HepG2 (cell line): Measurements from ENCODE around the gene UBE3B. TPM values are rescaled to one million over a fixed set of nuclear protein-coding genes. Genes with fewer than 3 reads are reported as not detected.

ENCODE experiments used
- ATAC-seq: fragments of 200-7000 bp; cut with Tn5 transposase; 3 replicates; pipeline ENCODE4 v1.9.1; 2020; ENCODE audit warnings: mild to moderate bottlenecking, moderate library complexity
- BruUV-seq: library from RNA; stranded (reverse); fragments of 400-500 nt; replicated peaks from 2 replicates; lab custom pipeline; 2021; lab: Mats Ljungman, UMichigan
- CTCF ChIA-PET: fragments of 300-600 bp; formaldehyde crosslinking; extraction: SDS; loops from one replicate; lab custom pipeline; 2021; ENCODE audit warnings: low total read pairs, inconsistent platforms, low intra/inter-chr PET ratio; lab: Yijun Ruan, JAX
- POLR2A ChIA-PET: fragments of 350-600 bp; sonication (Branson Sonifier 250); formaldehyde crosslinking; loops from one replicate; lab custom pipeline; 2020; ENCODE audit warnings: antibody characterized with exemption, inconsistent platforms; lab: Yijun Ruan, JAX
- DNase-seq: peaks from one replicate; pipeline ENCODE4 v3.0.0-alpha.2; 2015; ENCODE audit warnings: low spot score
- FAIRE-seq: peaks from 3 replicates; lab custom pipeline; 2011; peaks lifted over from hg19 to GRCh38; lab: Jason Lieb, UNC
- H2AFZ ChIP-seq: one replicate; pipeline ENCODE4 v1.6.1; 2011; ENCODE audit warnings: low read length, inconsistent platforms
- H3K27ac ChIP-seq: fragments of 300-600 bp; 3 replicates; pipeline ENCODE4 v1.8.0; 2011; ENCODE audit warnings: mixed run types, mild to moderate bottlenecking, mixed read lengths, low read length, inconsistent platforms; ENCODE audit not compliant: insufficient read depth; ENCODE audit errors: extremely low read length
- H3K27me3 ChIP-seq, 2 experiments: fragments of 200-600 bp in 1 of 2; 2 replicates in 1 of 2; 3 replicates in 1 of 2; pipeline versions ENCODE4 v1.6.0 to v1.8.0; 2011; ENCODE audit warnings: low read length in 2 of 2, mild to moderate bottlenecking in 2 of 2, moderate library complexity in 2 of 2, inconsistent platforms in 1 of 2; ENCODE audit not compliant: insufficient read depth in 2 of 2, control insufficient read depth in 1 of 2
- H3K36me3 ChIP-seq, 2 experiments: fragments of 200-600 bp in 1 of 2; replicated peaks in 1 of 2; 2 replicates in 1 of 2; 3 replicates in 1 of 2; pipeline versions ENCODE4 v1.5.1 to v1.8.0; 2011; ENCODE audit warnings: low read length in 2 of 2, inconsistent platforms in 1 of 2; ENCODE audit not compliant: insufficient read depth in 2 of 2, control insufficient read depth in 1 of 2
- H3K4me1 ChIP-seq: 2 replicates; pipeline ENCODE4 v1.5.1; 2012; ENCODE audit warnings: low read length, inconsistent platforms; ENCODE audit not compliant: insufficient read depth
- H3K4me2 ChIP-seq: 2 replicates; pipeline ENCODE4 v1.6.0; 2011; ENCODE audit warnings: low read depth, low read length, inconsistent platforms
- H3K4me3 ChIP-seq, 3 experiments: fragments of 200-600 bp in 1 of 3; sonication (generic), shearing (Covaris generic) in 1 of 3; replicated peaks in 1 of 3; 2 replicates each; pipeline ENCODE4 v1.5.1; 2011 to 2016; ENCODE audit warnings: low read length in 3 of 3, inconsistent platforms in 2 of 3, low read depth in 2 of 3, mild to moderate bottlenecking in 2 of 3, control low read depth in 1 of 3, mixed read lengths in 1 of 3; ENCODE audit not compliant: insufficient read depth in 1 of 3
- H3K79me2 ChIP-seq: one replicate; pipeline ENCODE4 v1.6.1; 2011; ENCODE audit warnings: low read length, inconsistent platforms; ENCODE audit not compliant: insufficient read depth
- H3K9ac ChIP-seq: 2 replicates; pipeline ENCODE4 v1.6.0; 2011; ENCODE audit warnings: mild to moderate bottlenecking, low read depth, low read length, inconsistent platforms; ENCODE audit not compliant: insufficient read depth
- H3K9me3 ChIP-seq: 2 replicates; pipeline ENCODE4 v1.5.1; 2012; ENCODE audit warnings: mild to moderate bottlenecking, low read length
- H4K20me1 ChIP-seq: 2 replicates; pipeline ENCODE4 v1.6.0; 2011; ENCODE audit warnings: inconsistent platforms, mild to moderate bottlenecking, low read length, moderate library complexity; ENCODE audit not compliant: insufficient read depth
- ARNTL ChIP-seq: sonication (generic); formaldehyde crosslinking; IDR thresholded peaks from 2 replicates; pipeline ENCODE4 v1.4.0; 2020; ENCODE audit warnings: mild to moderate bottlenecking, missing genetic modification reagents
- CBFB ChIP-seq: sonication (generic); formaldehyde crosslinking; IDR thresholded peaks from 2 replicates; pipeline ENCODE4 v1.4.0; 2020; ENCODE audit warnings: missing genetic modification reagents
- FOSL1 ChIP-seq: sonication (generic); formaldehyde crosslinking; IDR thresholded peaks from 2 replicates; pipeline ENCODE4 v1.9.0; 2021; ENCODE audit warnings: missing genetic modification reagents, borderline replicate concordance
- MYNN ChIP-seq: sonication (generic); formaldehyde crosslinking; IDR thresholded peaks from 2 replicates; pipeline ENCODE4 v1.4.0; 2020; ENCODE audit warnings: mild to moderate bottlenecking, low read depth, missing genetic modification reagents
- NFE2 ChIP-seq: sonication (generic); formaldehyde crosslinking; IDR thresholded peaks from 2 replicates; pipeline ENCODE4 v1.4.0; 2020; ENCODE audit warnings: missing genetic modification reagents
- RFXAP ChIP-seq: sonication (generic); formaldehyde crosslinking; IDR thresholded peaks from 2 replicates; pipeline ENCODE4 v1.4.0; 2020; ENCODE audit warnings: missing genetic modification reagents, borderline replicate concordance
- SIN3B ChIP-seq: fragments of 150-350 bp; IDR thresholded peaks from 2 replicates; pipeline ENCODE4 v1.6.1; 2014; ENCODE audit warnings: low read length
- SKI ChIP-seq: fragments of 450-650 bp; IDR thresholded peaks from one replicate; pipeline ENCODE4 v1.6.1; 2018; ENCODE audit warnings: mild to moderate bottlenecking; ENCODE audit not compliant: partially characterized antibody
- SOX6 ChIP-seq, 2 experiments: fragments of 450-650 bp in 1 of 2; sonication (generic) in 1 of 2; formaldehyde crosslinking in 1 of 2; IDR thresholded peaks; 2 replicates each; pipeline versions ENCODE4 v1.4.0 to v1.6.1; 2017 to 2020; ENCODE audit warnings: antibody characterized with exemption in 1 of 2, mild to moderate bottlenecking in 1 of 2, missing genetic modification reagents in 1 of 2
- SPEN ChIP-seq: sonication (generic); formaldehyde crosslinking; IDR thresholded peaks from 2 replicates; pipeline ENCODE4 v1.5.1; 2020; ENCODE audit warnings: low read depth, mild to moderate bottlenecking, missing genetic modification reagents
- ZC3H4 ChIP-seq: sonication (generic); formaldehyde crosslinking; IDR thresholded peaks from 2 replicates; pipeline ENCODE4 v1.4.0; 2020; ENCODE audit warnings: missing genetic modification reagents, borderline replicate concordance
- ZNF460 ChIP-seq: sonication (generic); formaldehyde crosslinking; IDR thresholded peaks from 2 replicates; pipeline ENCODE4 v1.5.1; 2020; ENCODE audit warnings: missing genetic modification reagents, mild to moderate bottlenecking, borderline replicate concordance
- ZNF781 ChIP-seq: sonication (generic); formaldehyde crosslinking; IDR thresholded peaks from 2 replicates; pipeline ENCODE4 v1.5.1; 2020; ENCODE audit warnings: borderline replicate concordance, mild to moderate bottlenecking, missing genetic modification reagents; ENCODE audit errors: not compliant biosample characterization
- ZSCAN21 ChIP-seq: sonication (generic); formaldehyde crosslinking; IDR thresholded peaks from 2 replicates; pipeline ENCODE4 v1.8.0; 2022; ENCODE audit warnings: mild to moderate bottlenecking, missing genetic modification reagents, moderate library complexity, borderline replicate concordance
- WGBS: methylation state at CpG from one replicate; pipeline ENCODE4 v1.1.6; 2017; ENCODE audit warnings: low lambda C conversion rate; 5-methylcytosine and 5-hydroxymethylcytosine counted together
- in situ Hi-C: cut with HindIII; loops from 2 replicates; pipeline ENCODE4 v1.10.0; 2017; ENCODE audit warnings: low pct_unique_long_range_greater_than_20kb; ENCODE audit not compliant: extremely low pct_ligation_motif_present
- intact Hi-C: fragments of 100-400 bp; cut with micrococcal nuclease; formaldehyde crosslinking; loops from one replicate; pipeline ENCODE4 v1.10.0; 2022; ENCODE audit not compliant: unreplicated experiment
- polyA plus RNA-seq, 8 experiments: library from polyadenylated mRNA; depleted of rRNA in 3 of 8; stranded (reverse) in 7 of 8; unstranded in 1 of 8; fragments of >200 nt; fragmentation: Illumina TruSeq in 4 of 8; extraction: Trizol in 4 of 8; gene quantifications; 2 replicates each; pipeline versions ENCODE4 v1.2.1 to v1.2.3, GENCODE V29; 2011 to 2016; ENCODE audit warnings: low read depth in 4 of 8, missing spikeins in 1 of 8, mixed read lengths in 1 of 8; ENCODE audit not compliant: insufficient read depth in 1 of 8
- total RNA-seq, 5 experiments: library from RNA; depleted of rRNA; stranded (reverse); fragments of >200 nt; fragmentation: Illumina TruSeq; extraction: Trizol; gene quantifications; 2 replicates each; pipeline ENCODE4 v1.2.3, GENCODE V29; 2016; ENCODE audit warnings: low read depth in 1 of 5
- TF ChIP-seq, protein P1 (sequence below): sonication (generic); formaldehyde crosslinking; IDR thresholded peaks from 2 replicates; pipeline ENCODE4 v1.8.0; 2022; ENCODE audit warnings: mild to moderate bottlenecking, missing genetic modification reagents, moderate library complexity
- TF ChIP-seq, protein P2 (sequence below): sonication (generic); formaldehyde crosslinking; conservative IDR thresholded peaks from 2 replicates; pipeline ENCODE4 v1.4.0; 2020; ENCODE audit warnings: missing genetic modification reagents
- TF ChIP-seq, protein P3 (sequence below): sonication (generic); formaldehyde crosslinking; IDR thresholded peaks from 2 replicates; pipeline ENCODE4 v1.5.1; 2020; ENCODE audit warnings: missing genetic modification reagents, mild to moderate bottlenecking, borderline replicate concordance

The UBE3B gene
- total and polyA plus RNA-seq, 2 of the 13 experiments (the other 11 are each of a cell fraction or from before 2014, with no cell fraction given), result 22.7 to 25.3 TPM

DNA sequence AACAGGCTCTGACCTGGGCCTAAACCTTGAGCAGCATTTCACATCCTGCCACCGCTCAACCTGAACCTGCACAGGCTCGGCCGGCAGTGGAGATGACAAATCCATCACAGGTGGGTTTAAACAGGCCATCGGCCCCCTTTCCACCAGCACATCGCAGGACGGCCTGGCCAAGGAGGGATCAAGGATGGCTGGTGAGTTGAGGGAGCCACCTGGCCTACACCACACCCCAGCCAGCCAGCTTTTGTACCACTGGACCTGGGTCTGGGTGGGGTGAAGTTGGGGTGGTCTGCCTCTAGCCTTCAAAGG, 81.7 kb downstream of the UBE3B start:
- CTCF ChIA-PET, result no interaction called here
- intact Hi-C loops, result no loop called here
- BruUV-seq, result no TSS peak

DNA sequence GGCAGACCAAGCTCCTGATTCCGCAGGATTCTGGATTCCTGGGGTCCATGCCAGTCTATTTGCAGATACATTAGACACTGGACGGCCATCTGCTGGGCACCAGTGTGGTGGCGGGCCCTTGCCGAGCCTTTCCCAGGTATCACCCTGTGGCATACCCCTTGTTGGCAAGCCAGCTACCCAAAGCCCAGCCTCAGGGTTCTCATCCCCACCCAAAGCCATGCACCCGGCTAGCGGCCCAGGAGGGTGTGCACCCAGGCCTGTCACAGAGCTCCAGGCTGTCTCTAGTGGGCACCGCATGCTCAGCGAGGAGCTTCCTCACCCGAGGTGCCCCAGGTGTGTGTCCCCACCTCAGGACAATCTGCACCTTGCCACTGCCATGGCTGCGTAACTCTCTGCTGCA, 82.2 kb downstream of the UBE3B start:
- Histone ChIP-seq H3K4me3 (no peak overlapping the region), H3K27ac (no peak overlapping the region), H3K4me2 (no peak overlapping the region), H3K27me3 (no peaks in the 10 kb centered on the region), H3K9ac (no peak overlapping the region), H2AFZ (no peak overlapping the region), H3K4me1 (peaks cover 39% of the 10 kb centered on the region), H4K20me1 (no peaks in the 10 kb centered on the region), H3K36me3 (peaks cover 2 to 29% of the 10 kb centered on the region in 2 experiments; a peak in 3 of 5 replicates), H3K9me3 (no peaks in the 10 kb centered on the region), H3K79me2 (no peaks in the 10 kb centered on the region)
- FAIRE-seq (no peak), DNase-seq (no peak), ATAC-seq (no peak)
- in situ Hi-C loops (no loop called here), intact Hi-C loops (no loop called here)
- 96% methylated on average over 4 of the region's 10 CpGs for WGBS
- no TSS peak for BruUV-seq
- ChIA-PET CTCF (no interaction called here), POLR2A (interaction anchor here (1.3 kb wide), 1 partner anchor 19 kb away, joined by 4 read pairs; no protein-coding TSS in a partner anchor)
- TF ChIP-seq ZC3H4 (no peak), ARNTL (no peak), MYNN (no peak), RFXAP (no peak), SOX6 (IDR thresholded peaks at IDR 0.05) (no peak), SOX6 (CRISPR knock-in tag; IDR thresholded peaks at IDR 0.05) (no peak), CBFB (CRISPR knock-in tag) (no peak), SPEN (CRISPR knock-in tag) (no peak), SKI (no peak), ZNF460 (CRISPR knock-in tag) (no peak)
- TF ChIP-seq, protein P1, sequence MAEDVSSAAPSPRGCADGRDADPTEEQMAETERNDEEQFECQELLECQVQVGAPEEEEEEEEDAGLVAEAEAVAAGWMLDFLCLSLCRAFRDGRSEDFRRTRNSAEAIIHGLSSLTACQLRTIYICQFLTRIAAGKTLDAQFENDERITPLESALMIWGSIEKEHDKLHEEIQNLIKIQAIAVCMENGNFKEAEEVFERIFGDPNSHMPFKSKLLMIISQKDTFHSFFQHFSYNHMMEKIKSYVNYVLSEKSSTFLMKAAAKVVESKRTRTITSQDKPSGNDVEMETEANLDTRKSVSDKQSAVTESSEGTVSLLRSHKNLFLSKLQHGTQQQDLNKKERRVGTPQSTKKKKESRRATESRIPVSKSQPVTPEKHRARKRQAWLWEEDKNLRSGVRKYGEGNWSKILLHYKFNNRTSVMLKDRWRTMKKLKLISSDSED, result no peak
- TF ChIP-seq, protein P2, sequence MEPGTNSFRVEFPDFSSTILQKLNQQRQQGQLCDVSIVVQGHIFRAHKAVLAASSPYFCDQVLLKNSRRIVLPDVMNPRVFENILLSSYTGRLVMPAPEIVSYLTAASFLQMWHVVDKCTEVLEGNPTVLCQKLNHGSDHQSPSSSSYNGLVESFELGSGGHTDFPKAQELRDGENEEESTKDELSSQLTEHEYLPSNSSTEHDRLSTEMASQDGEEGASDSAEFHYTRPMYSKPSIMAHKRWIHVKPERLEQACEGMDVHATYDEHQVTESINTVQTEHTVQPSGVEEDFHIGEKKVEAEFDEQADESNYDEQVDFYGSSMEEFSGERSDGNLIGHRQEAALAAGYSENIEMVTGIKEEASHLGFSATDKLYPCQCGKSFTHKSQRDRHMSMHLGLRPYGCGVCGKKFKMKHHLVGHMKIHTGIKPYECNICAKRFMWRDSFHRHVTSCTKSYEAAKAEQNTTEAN (CRISPR knock-in tag), result no peak
- TF ChIP-seq, protein P3, sequence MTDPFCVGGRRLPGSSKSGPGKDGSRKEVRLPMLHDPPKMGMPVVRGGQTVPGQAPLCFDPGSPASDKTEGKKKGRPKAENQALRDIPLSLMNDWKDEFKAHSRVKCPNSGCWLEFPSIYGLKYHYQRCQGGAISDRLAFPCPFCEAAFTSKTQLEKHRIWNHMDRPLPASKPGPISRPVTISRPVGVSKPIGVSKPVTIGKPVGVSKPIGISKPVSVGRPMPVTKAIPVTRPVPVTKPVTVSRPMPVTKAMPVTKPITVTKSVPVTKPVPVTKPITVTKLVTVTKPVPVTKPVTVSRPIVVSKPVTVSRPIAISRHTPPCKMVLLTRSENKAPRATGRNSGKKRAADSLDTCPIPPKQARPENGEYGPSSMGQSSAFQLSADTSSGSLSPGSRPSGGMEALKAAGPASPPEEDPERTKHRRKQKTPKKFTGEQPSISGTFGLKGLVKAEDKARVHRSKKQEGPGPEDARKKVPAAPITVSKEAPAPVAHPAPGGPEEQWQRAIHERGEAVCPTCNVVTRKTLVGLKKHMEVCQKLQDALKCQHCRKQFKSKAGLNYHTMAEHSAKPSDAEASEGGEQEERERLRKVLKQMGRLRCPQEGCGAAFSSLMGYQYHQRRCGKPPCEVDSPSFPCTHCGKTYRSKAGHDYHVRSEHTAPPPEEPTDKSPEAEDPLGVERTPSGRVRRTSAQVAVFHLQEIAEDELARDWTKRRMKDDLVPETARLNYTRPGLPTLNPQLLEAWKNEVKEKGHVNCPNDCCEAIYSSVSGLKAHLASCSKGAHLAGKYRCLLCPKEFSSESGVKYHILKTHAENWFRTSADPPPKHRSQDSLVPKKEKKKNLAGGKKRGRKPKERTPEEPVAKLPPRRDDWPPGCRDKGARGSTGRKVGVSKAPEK (CRISPR knock-in tag), result no peak

More for the DNA sequence above, 81.7 kb downstream of the UBE3B start:
- no peak overlapping the region for H3K4me2 ChIP-seq
- 100% methylated on average over 1 of the region's 6 CpGs for WGBS
- H3K36me3 ChIP-seq, result peaks cover 2 to 27% of the 10 kb centered on the region in 2 experiments; a peak in 3 of 5 replicates
- POLR2A ChIA-PET, result no interaction called here
- no peaks in the 10 kb centered on the region for H3K79me2 ChIP-seq
- no peak overlapping the region for H3K4me3 ChIP-seq
- ATAC-seq (no peak), DNase-seq (no peak), FAIRE-seq (no peak)
- H3K4me1 ChIP-seq, result peaks cover 43% of the 10 kb centered on the region
- H4K20me1 ChIP-seq, result no peaks in the 10 kb centered on the region
- H3K27me3 ChIP-seq, result peaks cover 0 to 2% of the 10 kb centered on the region in 2 experiments; a peak in 2 of 5 replicates
- no peaks in the 10 kb centered on the region for H3K9me3 ChIP-seq
- in situ Hi-C loops, result no loop called here
- H3K9ac ChIP-seq, result no peak overlapping the region
- no peak overlapping the region for H3K27ac ChIP-seq
- no peak overlapping the region for H2AFZ ChIP-seq
- TF ChIP-seq NFE2 (CRISPR knock-in tag), result no peak
- no peak for TF ChIP-seq SIN3B
- no peak for TF ChIP-seq ZSCAN21
- TF ChIP-seq FOSL1 (CRISPR knock-in tag), result no peak
- no peak for TF ChIP-seq ZNF781
